DOHH2 (cell line): Measurements from ENCODE around the gene TMEM182.

ENCODE experiments used
- H3F3A ChIP-seq: fragments of 200-600 bp; sonication (generic), shearing (Covaris generic); 2 replicates; pipeline ENCODE4 v1.6.0; 2016; ENCODE audit warnings: antibody characterized with exemption, mild to moderate bottlenecking; ENCODE audit not compliant: control insufficient read depth, insufficient read depth
- H3K27ac ChIP-seq: fragments of 200-600 bp; sonication (generic); 2 replicates; pipeline ENCODE4 v1.5.1; 2014; ENCODE audit warnings: low read depth, mild to moderate bottlenecking, low read length, moderate library complexity
- H3K27me3 ChIP-seq: fragments of 200-600 bp; sonication (generic); 2 replicates; pipeline ENCODE4 v1.6.1; 2014; ENCODE audit warnings: mild to moderate bottlenecking, low read length, mixed read lengths; ENCODE audit not compliant: control insufficient read depth
- H3K36me3 ChIP-seq: fragments of 200-600 bp; sonication (generic); 2 replicates; pipeline ENCODE4 v1.6.1; 2014; ENCODE audit warnings: mild to moderate bottlenecking, low read length, moderate library complexity, mixed read lengths; ENCODE audit not compliant: control insufficient read depth
- H3K4me1 ChIP-seq: fragments of 200-600 bp; sonication (generic); 2 replicates; pipeline ENCODE4 v1.6.1; 2014; ENCODE audit warnings: mild to moderate bottlenecking, low read length, mixed read lengths; ENCODE audit not compliant: control insufficient read depth
- H3K4me2 ChIP-seq: fragments of 200-600 bp; sonication (generic); 2 replicates; pipeline ENCODE4 v1.6.0; 2014; ENCODE audit warnings: mild to moderate bottlenecking, low read length, moderate library complexity
- H3K4me3 ChIP-seq: fragments of 200-600 bp; sonication (generic); 2 replicates; pipeline ENCODE4 v1.5.1; 2014; ENCODE audit warnings: mild to moderate bottlenecking, low read length, mixed read lengths
- H3K79me2 ChIP-seq: fragments of 200-600 bp; sonication (generic); 2 replicates; pipeline ENCODE4 v1.6.1; 2014; ENCODE audit warnings: mild to moderate bottlenecking, low read length, mixed read lengths; ENCODE audit not compliant: control insufficient read depth
- H3K9me2 ChIP-seq: fragments of 200-600 bp; sonication (generic); replicated peaks from 2 replicates; pipeline ENCODE4 v1.6.1; 2014; ENCODE audit warnings: mild to moderate bottlenecking, low read length, mixed read lengths; ENCODE audit not compliant: control insufficient read depth
- H3K9me3 ChIP-seq: fragments of 200-600 bp; sonication (generic); 2 replicates; pipeline ENCODE4 v1.6.1; 2014; ENCODE audit warnings: antibody characterized with exemption, low read length, mixed read lengths; ENCODE audit not compliant: control insufficient read depth, insufficient read depth
- H4K20me1 ChIP-seq: fragments of 200-600 bp; sonication (generic); 2 replicates; pipeline ENCODE4 v1.6.0; 2014; ENCODE audit warnings: low read depth, mild to moderate bottlenecking, antibody characterized with exemption, low read length, moderate library complexity; ENCODE audit not compliant: control insufficient read depth, insufficient read depth
- CTCF ChIP-seq: fragments of 200-600 bp; sonication (generic); IDR thresholded peaks from one replicate; pipeline ENCODE4 v1.5.1; 2014; ENCODE audit warnings: antibody characterized with exemption, mild to moderate bottlenecking, low read depth, low read length; ENCODE audit not compliant: poor library complexity, severe bottlenecking
- EZH2phosphoT487 ChIP-seq: fragments of 200-600 bp; sonication (generic); IDR thresholded peaks from 2 replicates; pipeline ENCODE4 v1.6.1; 2017; ENCODE audit warnings: borderline replicate concordance, mild to moderate bottlenecking, antibody characterized with exemption, low read length, moderate library complexity, mixed read lengths

TMEM182 gene

GRCh38 chr2:102788216-102788884 lies 26.5 kb downstream of the TMEM182 start:
- Histone ChIP-seq H4K20me1 (no peaks in the 10 kb centered on the region), H3K79me2 (no peaks in the 10 kb centered on the region), H3K9me2 (no peaks in the 10 kb centered on the region), H3K4me2 (no peak overlapping the region), H3K4me3 (no peak overlapping the region), H3K36me3 (no peaks in the 10 kb centered on the region), H3F3A (no peaks in the 10 kb centered on the region), H3K27me3 (no peaks in the 10 kb centered on the region), H3K4me1 (no peaks in the 10 kb centered on the region), H3K9me3 (no peaks in the 10 kb centered on the region), H3K27ac (no peak overlapping the region)
- TF ChIP-seq CTCF (no peak), EZH2phosphoT487 (no peak)

GRCh38 chr2:102788885-102789260 lies 27.0 kb downstream of the TMEM182 start:
- H3K27ac ChIP-seq, result no peak overlapping the region
- H3F3A ChIP-seq, result no peaks in the 10 kb centered on the region
- no peaks in the 10 kb centered on the region for H3K9me2 ChIP-seq
- TF ChIP-seq CTCF (no peak), EZH2phosphoT487 (no peak)
- H3K4me3 ChIP-seq, result no peak overlapping the region
- no peaks in the 10 kb centered on the region for H3K36me3 ChIP-seq
- no peak overlapping the region for H3K4me2 ChIP-seq
- H3K79me2 ChIP-seq, result no peaks in the 10 kb centered on the region
- no peaks in the 10 kb centered on the region for H4K20me1 ChIP-seq
- H3K9me3 ChIP-seq, result no peaks in the 10 kb centered on the region
- no peaks in the 10 kb centered on the region for H3K27me3 ChIP-seq
- no peaks in the 10 kb centered on the region for H3K4me1 ChIP-seq

- H3K9me2 ChIP-seq, result no peaks in the 10 kb centered on the region
- no peak overlapping the region for H3K27ac ChIP-seq
- H3K4me1 ChIP-seq, result no peaks in the 10 kb centered on the region
- no peaks in the 10 kb centered on the region for H3K79me2 ChIP-seq
- no peaks in the 10 kb centered on the region for H3K36me3 ChIP-seq
- no peak overlapping the region for H3K4me3 ChIP-seq
- no peak overlapping the region for H3K4me2 ChIP-seq
- no peaks in the 10 kb centered on the region for H3K9me3 ChIP-seq
- no peaks in the 10 kb centered on the region for H3K27me3 ChIP-seq
- H4K20me1 ChIP-seq, result no peaks in the 10 kb centered on the region
- no peak for TF ChIP-seq CTCF
- no peak for TF ChIP-seq EZH2phosphoT487
- H3F3A ChIP-seq, result no peaks in the 10 kb centered on the region
These were observed 27.7 kb downstream of the TMEM182 start for GRCh38 chr2:102789349-102790090.
